CD4-positive, alpha-beta T cell treated with Interleukin-2 at 100 ng/mL for 4 hours (primary cell): ENCODE results near the gene KCNJ5.

ENCODE experiments used
- DNase-seq: peaks from one replicate; pipeline ENCODE4 v3.0.0-alpha.2; 2020; ENCODE audit warnings: low spot score

Gene KCNJ5

DNA sequence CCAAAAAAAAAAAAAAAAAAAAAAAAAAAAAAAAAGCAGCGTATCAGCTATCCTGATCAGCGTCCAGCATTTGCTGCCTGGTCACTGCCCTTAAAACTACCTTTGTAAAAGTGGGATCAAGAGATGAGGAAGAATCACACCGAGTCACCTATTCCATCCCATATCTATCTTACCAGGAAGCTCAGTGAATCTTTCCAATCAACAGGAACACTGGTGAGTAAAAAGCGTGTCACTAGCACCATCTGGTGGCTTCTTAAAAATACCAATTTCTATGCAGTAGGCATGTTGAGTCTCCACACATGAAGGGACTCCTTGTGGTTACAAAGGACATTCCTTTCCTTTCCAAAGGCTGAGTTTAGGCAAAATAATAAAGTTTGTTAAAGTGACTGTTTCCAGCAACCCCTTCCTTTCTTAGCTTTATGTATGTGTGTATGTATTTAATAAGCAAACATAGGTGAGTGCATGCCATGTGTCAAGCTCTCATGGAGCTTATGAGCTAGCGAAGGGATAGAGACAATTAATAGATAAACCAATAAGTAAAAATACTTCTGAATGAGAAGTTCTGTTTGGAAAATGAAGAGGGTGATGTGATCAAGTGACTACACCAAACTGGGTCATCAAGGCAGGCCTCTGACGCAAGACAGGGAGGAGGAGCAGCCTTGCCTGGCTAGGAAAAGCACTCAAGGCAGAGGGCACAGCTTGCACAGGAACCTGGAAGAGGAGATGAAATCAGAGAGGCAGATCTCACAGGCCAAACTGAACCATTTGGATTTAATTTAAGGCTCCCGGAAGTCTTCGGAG lies 65.4 kb downstream of the KCNJ5 start:
- DNase-seq, result peak; percentile 49

DNA sequence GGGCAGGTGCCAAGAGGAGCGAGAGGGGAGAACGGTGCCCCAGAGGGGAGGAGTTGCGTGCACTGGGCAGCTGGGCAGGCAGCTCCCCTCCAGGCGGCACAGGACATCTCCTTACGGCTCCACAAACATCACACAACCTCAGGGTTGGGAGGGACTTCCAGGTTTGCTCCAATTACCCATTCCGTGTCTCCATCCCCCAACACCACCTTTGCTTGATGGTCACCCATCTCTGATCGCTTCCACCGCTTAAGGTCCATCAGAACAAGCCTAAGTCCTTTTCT lies 66.0 kb downstream of the KCNJ5 start:
- no peak for DNase-seq

DNA sequence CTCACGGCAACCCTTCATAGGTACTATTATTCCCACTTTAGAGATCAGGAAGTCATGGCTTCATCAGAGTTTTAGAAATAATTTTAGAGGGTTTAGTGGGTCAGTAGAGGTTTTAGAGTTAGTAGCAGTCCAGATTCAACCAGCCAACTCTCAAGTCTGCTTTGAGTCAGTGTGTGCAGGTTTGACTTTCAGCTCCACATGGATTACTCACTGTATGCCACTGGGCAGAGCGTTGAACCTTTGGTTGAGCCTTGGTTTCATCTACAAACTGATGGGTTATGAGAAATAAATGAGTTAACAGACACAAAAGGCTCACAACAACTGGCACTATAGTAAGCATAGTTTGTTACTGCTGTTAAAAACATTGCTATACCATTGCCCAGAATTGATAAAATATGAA lies 70.5 kb downstream of the KCNJ5 start:
- no peak for DNase-seq

DNA sequence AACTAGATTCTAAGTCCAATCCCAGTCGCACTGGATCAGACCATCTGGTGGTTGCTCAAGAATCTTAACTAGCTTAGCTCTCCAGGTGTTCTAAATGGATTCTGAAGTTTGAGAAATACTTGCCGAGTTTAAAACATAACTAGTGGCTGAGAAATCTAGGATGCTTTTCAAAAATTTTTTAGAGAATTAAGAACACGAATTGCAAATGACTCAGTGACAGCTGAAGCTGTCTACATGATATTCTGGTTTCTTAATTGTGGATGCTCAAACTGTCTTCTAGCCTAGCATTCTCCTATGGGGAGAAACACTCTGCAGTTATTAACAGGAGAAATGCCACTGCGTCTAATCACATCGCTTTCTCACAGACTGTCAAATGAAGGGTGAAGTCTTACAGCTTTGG lies 71.7 kb downstream of the KCNJ5 start:
- no peak for DNase-seq

DNA sequence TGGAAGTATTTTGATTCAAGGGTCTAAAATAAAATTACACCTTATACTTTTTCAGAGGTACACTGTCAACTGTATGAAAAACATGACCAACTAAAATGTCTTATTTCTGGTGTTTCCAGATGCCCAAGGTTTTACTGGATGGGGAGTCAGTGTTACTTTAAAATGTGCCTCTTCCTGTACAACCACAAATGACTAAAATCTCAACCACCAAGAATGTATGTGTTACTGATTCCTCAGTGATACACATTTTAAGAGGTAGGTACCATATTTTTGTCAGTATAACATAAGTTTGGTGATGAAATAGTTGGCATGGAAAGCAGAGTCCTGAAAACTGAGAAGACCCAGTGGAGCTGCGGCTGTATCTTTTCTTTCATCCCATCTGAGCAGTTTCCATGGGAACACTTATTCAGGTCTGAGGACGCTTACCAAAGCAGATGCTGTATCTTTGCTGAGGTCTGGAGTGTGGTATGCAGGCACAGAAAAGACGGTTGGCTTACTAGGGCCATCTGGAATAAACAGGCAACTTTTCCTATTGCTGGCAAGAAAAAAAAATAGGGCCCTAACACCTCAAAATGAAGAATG lies 72.7 kb downstream of the KCNJ5 start:
- no peak for DNase-seq

DNA sequence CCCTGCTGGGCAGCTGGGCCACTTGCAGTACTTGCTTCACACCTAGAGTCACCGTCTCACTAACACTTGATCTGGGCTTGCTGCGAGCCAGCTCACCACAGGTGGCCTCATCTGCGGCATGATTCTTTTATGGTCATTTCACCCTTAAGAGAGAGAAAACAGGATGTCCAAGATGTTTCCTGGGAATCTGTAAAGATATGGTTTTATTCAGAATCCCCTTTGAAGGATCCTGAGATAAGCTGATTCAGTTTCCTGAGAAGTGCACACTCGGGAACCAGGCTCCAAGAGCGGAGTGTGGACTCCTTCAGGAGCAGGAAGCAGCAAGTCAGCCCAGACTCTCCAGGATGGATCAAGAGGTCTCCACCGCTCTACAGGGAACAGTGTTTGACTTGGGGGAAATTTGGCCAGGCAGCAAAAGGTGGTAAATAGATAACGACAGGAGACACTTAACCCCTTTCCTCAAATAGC lies 73.3 kb downstream of the KCNJ5 start:
- no peak for DNase-seq

DNA sequence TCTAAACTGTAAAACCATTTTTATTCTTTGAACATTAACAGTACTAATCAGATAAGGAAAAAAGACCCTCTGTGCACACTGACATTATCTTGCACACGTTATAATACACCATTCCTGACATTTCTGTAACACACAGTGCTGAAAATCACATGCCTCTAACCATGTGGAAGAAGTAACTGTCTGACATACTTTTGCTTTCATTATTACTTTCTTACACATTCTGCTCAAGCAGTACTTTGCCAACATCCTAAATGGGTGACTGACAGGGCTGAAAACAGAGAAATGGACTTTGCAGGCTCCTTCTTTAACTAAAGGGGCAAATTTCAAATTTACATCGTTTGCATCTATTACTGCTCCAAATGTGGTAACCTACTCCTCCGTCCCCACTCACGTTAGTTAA lies 74.3 kb downstream of the KCNJ5 start:
- DNase-seq, result no peak

DNA sequence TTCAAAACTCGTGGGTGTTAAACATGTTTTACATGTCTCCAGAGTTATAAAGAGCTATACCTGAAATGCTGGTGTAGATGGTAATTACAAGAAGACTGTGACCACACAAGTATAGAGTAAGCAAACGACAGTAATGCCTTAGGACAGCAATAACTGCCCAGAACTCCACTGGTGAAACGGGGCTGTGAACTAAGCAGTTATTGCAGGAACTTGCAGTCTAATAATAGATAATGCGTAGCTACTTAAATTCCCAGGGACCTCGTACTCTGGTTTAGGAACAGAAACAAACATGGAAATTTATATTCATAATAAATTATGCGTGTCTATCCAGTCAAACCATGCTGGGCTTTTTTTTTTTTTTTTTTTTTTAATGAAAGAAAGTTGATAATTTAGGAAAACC lies 76.4 kb downstream of the KCNJ5 start:
- no peak for DNase-seq

DNA sequence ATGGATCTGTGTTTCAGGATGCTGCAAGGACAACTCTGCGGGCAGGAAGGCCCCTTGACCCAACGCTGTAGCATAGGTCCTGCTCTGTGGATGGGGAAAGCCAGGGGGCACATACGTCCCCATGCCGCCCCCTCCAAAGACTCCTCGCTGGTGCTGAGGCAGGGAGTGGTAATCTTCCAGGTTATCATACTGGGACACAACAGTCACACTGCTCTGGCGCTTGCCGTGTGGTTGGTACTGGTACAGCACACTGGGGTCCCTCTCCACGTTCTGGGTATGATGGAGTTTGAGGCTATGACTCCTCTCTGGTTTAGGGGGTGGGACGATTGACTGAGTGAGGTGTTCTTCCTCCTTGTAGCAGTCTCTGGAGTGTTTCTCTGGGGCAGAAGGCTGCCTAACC lies 77.8 kb downstream of the KCNJ5 start:
- no peak for DNase-seq
